HG03457 (cell line): ENCODE data around the gene ISCU.

Experiments used
- ATAC-seq: cut with Tn5 transposase; IDR thresholded peaks from one replicate; pipeline ENCODE4 v1.9.1; 2021; ENCODE audit warnings: moderate number of reproducible peaks; ENCODE audit not compliant: unreplicated experiment

ISCU gene

GRCh38 chr12:108602209-108602705 is 39.9 kb downstream of the ISCU start:
- no peak for ATAC-seq

GRCh38 chr12:108602976-108603704 is 40.7 kb downstream of the ISCU start:
- no peak for ATAC-seq

GRCh38 chr12:108603743-108604142 is 41.3 kb downstream of the ISCU start:
- no peak for ATAC-seq

GRCh38 chr12:108604208-108604941 is 42.0 kb downstream of the ISCU start:
- no peak for ATAC-seq

GRCh38 chr12:108605000-108605689 is 42.7 kb downstream of the ISCU start:
- no peak for ATAC-seq

GRCh38 chr12:108605690-108606406 is 43.5 kb downstream of the ISCU start:
- no peak for ATAC-seq

- ATAC-seq, result no peak
Observed at GRCh38 chr12:108606492-108606891, 44.1 kb downstream of the ISCU start.

GRCh38 chr12:108607981-108608600 is 45.7 kb downstream of the ISCU start:
- ATAC-seq, result no peak

GRCh38 chr12:108608616-108609015 is 46.2 kb downstream of the ISCU start:
- no peak for ATAC-seq

- ATAC-seq, result no peak
Observed at GRCh38 chr12:108609537-108610335, 47.3 kb downstream of the ISCU start.

- no peak for ATAC-seq
Observed at GRCh38 chr12:108610336-108610815, 48.0 kb downstream of the ISCU start.

GRCh38 chr12:108610856-108611605 is 48.6 kb downstream of the ISCU start:
- no peak for ATAC-seq

- no peak for ATAC-seq
Observed at GRCh38 chr12:108611884-108612415, 49.6 kb downstream of the ISCU start.

- no peak for ATAC-seq
Observed at GRCh38 chr12:108612788-108613282, 50.4 kb downstream of the ISCU start.

GRCh38 chr12:108613548-108613947 is 51.2 kb downstream of the ISCU start:
- no peak for ATAC-seq

GRCh38 chr12:108614041-108614440 is 51.6 kb downstream of the ISCU start:
- ATAC-seq, result no peak

GRCh38 chr12:108614639-108615038 is 52.2 kb downstream of the ISCU start:
- no peak for ATAC-seq

- ATAC-seq, result no peak
Observed at GRCh38 chr12:108615918-108616317, 53.5 kb downstream of the ISCU start.
